Hepatic stellate cell (primary cell): ENCODE measurements around the gene NHS.

Source experiments
- DNase-seq: peaks from one replicate; pipeline ENCODE4 v3.0.0; 2011; ENCODE audit warnings: low spot score

The NHS gene

DNA sequence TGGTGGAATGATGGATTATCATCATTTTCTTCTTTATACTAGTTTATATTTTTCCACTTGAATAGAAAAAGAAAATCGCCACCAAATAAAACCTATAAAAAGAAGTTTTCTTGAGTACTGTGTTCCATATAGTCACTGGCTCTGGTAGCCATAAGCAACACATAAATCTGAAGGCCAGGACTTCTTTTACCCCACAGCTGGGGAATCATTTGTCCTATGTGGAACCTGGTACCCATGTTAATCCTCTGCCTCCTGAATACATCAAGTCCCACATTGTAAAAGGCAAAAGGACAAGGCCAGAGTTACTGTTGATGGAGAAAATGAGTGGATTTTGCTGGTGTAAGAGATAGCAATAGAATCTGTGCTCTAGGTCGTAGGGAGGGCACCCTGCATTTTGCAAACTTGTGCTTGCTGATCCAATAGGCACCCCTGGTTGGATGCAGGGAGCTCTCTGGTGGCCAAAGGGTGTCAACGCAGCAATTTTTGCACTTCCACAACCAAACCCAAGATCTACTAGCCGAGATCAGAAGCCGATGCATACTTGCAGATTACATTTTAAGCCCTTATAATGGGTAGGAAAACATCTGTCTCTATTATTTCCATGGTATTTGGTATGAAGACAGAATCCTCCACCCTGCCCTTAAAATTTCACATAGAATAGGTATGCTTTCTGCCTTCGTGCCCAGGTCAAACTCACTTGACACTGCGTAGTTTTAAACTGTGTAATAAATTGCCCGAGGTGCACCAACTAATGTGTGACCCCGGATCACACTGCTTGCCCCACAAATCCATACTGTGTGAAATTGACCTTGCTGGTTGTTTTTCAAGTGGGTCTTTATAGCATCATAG is 216.1 kb downstream of the NHS start:
- no peak for DNase-seq

DNA sequence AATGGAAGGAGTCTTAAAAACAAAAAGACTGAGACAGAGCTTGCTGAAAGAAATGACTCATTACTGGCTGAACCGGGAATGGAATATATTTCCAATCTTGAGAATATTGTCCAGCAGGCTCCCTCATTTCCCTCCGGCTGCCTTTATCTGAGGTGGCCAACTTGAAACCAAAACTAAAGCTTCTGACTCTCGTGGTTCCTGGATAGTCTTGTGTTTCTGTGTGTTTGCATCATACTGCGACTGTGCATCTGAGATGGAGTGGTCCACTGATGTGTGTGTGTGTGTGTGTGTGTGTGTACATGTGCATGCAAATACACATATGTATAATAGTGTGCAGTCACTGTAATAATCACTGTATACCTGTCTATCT is 216.7 kb downstream of the NHS start:
- DNase-seq = no peak

DNA sequence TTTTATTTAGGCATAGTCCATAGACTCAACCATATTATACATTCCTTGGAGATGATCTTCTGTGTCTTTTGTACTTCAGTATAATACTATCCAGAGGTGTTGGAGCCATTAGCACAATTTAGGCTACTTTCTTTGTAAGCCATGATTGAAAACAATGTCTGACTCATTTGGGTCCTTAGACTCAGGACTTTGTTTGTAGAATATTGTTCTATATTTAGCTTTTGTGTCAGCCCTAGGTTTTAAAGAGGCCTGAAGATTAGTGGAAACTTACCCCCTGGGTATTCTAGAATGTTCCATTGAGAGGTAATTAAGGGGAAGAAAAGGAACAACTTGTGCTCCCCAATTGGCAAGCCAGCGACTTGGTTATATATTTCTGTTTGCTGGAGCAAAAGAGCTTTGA is 217.1 kb downstream of the NHS start:
- no peak for DNase-seq

DNA sequence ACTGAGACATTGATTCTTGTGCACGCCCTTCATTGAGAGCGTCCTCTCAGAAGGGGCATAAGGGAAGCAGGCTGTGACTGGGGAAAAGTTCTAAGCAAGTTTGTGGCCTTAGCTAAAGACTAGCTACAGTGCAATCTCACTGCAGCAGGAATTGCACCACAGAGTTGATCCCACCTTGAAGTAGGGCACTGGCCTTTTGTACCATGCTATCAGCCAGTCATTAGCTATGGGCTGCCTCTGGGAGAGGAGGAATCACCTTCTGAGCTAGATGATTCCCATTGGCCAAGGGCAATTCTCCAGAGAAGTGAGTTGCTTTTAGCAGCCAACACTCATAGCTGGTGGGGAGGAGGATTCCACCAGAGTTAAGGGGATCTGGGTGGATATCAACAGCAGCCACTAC is 219.7 kb downstream of the NHS start:
- DNase-seq = no peak

DNA sequence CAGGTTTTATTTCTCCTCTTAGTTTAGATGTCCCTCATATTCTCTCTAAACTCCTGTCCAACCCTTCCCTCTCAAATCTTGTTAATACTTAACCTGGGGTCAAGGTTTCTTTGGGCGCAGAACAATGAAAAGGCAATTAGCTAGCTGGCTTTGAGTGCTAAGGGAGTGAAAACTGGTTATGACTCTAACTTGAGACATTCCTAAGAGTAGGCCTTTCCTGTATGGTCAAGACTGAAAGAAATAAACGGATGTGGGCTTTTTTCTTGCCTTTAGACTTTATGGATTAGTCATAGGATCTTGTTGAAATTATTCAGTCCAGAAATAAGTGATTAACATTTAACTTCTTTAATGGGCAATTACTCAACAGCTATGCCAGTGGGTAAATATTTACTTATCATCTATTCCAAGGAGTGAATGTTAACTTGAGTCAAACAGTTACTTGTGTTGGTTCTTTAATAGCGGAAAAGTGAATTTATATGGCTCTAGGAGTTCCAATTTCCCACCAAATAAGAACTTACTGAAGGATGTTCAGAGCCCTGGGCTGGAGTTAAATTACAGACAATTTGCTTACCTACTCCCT is 220.5 kb downstream of the NHS start:
- DNase-seq = no peak

DNA sequence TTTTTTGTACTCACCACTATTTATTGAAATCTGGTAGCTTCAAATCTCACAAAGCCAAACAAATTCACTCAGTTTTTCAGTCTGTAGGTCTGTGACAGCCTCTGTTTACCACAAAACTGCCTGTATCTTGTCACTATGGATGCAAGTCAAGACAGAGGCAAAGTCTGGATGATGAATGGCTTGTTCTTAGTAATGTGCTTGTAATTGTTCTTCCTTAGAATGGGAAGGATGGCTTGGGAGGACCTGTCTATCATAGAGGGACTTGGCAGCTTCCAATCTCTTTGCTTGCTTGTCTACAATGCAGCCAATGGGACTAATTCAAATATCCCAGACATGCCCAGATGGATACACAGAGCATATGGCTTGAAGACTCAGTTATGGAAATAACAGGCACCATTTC is 221.1 kb downstream of the NHS start:
- DNase-seq = no peak

DNA sequence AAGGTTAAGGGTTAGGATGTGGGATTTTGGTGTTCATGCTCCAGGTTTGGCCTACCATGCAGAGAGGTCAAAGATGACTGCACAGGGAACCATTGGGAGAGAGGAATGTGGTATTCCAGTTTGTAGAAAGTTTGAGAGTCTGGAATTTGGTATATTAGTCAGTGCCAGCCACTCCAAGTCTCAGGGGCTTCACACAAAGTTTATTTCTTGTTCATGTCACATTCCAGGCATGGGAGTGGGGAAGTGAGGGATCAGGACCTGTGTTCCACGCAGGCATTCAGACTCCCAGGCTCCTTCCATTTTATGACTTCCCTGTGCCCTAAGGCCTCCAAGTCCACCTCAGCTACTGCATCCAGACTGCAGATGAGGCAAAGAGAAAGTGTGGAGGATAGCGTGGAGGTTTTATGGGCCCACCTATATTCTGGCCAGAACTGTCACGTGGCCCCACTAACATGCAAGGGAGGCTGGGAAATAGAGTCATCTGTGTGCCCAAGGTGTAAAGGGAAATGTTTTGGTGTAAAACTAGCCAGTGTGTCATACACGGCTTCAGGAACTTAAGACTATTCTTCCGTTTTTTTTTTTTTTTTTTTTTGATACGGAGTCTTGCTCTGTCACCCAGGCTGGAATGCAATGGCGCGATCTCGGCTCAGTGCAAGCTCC is 221.7 kb downstream of the NHS start:
- DNase-seq = no peak

DNA sequence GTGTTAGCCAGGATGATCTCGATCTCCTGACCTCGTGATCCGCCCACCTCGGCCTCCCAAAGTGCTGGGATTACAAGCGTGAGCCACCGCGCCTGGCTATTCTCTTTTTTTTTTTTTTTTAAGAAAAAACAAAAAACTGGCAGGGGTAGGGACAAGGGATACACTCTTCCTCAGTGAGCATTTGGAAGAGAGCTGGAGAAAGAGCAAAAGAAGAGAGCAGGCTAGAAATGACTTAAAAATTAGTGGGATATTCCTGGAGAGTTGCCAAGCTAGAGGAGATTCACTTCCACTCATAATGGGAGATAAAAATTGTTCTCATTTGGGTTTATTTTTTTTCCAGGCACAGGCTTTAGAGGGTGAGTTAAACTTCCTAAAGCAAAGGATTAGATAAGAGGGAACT is 222.3 kb downstream of the NHS start:
- DNase-seq = no peak

DNA sequence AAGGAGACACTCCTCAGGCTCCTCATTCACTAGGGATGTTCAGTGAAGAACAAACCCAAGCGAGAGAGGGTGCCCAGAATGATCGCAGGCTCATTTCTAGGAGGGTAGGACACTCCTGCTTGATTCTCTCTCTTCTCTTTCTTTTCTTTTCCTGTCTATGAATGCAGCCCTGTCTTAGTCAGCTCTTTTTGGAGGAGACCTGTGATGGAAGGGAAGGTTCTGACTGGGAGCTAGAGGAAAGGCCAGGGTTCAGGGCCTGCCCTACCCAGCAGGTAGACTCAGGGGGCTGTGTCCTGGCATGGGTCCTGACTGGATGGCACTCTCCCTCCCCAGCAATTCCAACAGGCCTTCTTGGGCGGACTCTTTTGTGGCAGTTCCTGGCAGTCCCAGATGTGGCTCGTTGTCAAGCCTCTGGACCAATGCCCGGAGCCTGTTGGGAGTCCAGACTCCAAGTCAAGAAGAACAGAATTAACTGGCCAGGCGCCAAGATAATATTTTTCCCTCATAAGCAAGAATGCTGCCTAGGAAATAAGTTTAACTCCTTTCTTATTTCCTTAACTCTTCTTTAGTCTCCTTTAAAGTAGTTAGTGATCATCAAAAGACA is 222.9 kb downstream of the NHS start:
- DNase-seq = no peak

DNA sequence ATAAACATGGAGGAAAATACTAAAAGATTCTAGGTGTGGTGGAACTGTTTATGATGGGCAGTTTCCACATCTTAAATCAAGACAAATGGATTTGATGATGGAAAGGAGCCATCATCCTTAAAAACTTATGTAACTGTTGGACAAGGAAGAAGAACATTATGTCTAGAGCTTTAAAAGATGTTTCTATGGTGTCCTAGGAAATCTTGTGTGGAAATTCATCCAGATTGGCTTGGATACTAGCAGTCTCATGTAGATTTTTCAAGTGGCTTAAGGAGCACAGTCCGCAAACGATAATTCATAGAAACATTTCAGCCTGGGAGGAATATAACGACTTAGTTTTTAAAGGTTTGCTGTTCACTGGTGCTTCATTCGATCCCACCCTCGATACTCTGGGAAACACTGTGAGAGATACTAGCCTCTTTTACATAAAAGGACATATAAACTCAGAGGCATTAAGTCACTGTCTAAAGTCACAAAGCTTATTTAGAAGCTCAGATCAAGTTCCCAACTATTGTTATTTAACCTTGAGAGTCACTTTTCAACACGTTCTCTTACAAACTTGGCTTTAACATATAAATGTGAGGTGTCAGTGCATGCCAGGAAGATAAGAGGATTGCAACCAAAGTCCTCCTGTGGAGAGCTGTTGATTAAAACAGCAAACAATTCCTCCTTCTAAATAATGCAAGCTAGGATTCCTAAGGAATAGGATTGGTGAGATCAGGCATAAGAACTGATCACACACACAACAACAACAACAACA is 226.6 kb downstream of the NHS start:
- no peak for DNase-seq

DNA sequence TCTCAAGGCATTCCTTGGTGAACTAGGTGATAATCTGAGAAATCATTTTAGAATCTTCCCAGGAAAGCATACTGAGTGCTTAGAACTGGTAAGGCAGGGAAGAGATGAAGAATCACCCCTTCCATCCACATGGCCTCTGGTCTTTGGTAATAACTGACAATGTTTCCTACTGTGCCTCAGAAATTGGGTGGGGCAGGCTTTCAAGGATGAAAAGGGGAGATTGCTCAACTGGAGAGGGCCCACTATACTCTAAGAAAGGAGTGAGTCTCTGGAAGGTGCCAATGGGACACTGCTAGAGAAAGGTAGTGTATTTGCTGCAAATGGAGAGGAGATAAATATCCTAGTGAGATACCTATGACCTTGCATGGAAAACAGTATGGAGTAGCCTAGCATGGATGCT is 227.2 kb downstream of the NHS start:
- no peak for DNase-seq

DNA sequence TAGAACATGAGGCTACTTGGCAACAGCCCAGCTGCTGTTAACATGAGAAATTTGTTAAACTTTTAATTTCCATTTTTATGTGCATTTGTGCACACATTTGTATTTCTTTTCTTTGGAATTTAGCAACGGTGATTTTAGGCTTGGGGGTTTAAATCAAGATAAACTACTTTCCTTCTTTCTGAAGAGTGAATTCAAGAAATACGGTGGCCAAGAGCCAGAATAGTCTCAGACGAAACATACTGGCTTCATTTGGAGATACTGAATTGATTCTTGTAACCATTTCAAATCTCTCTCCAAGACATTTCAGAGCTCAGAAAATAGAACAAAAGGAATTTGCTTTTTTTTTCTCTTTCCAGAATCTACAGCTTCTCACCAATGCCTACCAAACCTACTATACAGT is 228.2 kb downstream of the NHS start:
- no peak for DNase-seq

DNA sequence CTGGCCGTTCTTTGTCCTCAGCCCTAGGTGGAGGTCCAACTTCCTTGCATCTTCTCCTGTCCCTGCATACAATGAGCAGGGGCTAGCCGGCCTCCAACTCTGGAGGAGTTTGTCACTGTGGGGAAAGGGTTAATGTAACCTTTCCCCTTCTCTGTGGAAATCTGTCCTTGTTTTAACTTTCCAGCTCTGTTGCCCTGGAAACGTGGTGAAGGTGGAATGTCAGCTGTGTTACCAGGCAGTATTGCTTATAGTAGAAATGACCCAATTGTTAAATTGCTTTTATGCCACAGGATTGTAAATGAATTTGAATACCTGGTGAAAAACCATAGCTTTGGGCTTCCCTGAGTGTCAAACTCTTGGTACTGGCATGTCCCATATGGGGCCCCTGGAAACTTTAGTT is 230.7 kb downstream of the NHS start:
- DNase-seq = no peak

DNA sequence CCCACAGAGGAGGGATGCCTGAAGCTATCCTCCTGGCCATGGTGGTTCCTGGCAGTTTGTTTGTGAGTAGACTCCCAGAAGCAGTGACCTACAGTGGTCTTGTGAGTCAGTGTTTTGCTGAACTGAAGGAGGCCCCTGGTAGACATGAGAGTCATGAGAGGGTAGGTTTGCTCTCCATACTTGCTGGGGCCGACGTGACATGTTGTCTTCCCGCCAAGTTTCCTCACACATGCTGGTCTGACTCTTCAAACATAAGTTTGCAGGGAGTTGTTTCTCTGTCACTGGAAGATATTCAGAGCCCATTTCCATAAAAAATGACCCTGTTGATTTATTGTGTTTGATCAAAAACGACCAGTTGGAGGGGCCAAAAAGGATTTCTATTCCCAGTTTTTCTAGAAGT is 231.2 kb downstream of the NHS start:
- DNase-seq = no peak

DNA sequence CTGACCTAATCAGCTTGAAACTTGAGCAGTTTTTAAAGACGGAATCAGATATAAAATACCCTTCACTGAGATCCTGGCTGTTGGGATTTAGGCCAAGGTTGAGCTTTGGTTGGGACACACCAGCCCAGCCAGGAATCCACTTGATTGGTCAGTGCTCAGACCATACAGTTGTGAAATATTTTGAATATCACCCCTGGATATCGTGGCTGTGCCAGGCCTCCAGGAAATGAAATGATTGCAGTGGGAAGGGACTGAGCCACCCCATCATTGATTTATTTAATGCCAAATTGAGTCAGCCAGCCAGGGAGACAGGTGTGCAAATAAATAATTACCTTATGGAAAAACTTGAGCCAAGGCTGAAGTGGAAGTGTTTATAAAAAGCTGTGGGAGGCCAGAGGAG is 233.9 kb downstream of the NHS start:
- no peak for DNase-seq

DNA sequence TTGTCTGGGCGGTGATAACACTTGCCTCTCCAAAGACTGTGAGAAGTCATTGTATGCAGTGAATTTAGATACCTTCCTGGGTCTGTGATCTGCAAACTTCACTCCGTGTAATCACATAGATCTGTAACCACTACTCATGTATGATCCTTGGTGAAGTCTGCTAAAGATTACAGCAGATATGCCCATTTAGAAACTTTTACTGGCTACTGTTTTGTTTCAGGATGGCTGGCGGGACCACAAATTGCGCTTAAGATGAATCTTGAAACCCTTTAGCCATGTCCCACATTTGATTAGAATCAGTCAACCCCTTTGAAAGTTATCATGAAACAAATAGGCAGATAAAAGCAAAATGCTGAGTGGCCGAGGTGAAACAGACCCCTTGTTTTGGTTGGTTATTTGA is 235.8 kb downstream of the NHS start:
- no peak for DNase-seq

DNA sequence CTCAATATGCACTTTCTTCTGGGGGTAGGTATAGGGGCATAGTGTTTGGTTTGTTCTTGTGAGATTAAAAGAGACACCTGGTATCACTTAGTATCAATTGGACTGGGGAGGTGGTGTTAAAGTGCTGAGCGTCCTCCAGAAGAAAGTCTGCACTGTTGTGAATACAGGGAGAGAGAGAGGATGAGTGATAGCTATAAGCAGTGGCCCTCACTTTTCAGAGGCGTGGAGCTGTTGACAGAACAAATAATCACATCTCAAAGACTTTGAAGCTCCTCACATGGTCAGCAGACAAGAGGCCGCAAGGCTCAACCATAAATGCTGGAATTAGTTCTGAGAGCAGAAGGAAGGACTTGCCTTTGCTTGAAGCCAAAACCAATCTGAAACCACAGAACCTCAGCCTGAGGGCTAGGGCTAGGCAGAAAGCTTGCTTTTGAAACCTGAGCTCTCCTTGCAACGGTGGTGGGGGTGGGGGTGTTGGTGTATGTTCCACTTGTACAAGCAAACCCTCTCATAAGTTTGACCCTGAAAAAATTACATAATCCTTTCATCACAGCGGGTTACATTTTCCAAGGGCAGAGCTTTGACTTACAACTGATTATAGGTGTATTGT is 239.1 kb downstream of the NHS start:
- DNase-seq = no peak

DNA sequence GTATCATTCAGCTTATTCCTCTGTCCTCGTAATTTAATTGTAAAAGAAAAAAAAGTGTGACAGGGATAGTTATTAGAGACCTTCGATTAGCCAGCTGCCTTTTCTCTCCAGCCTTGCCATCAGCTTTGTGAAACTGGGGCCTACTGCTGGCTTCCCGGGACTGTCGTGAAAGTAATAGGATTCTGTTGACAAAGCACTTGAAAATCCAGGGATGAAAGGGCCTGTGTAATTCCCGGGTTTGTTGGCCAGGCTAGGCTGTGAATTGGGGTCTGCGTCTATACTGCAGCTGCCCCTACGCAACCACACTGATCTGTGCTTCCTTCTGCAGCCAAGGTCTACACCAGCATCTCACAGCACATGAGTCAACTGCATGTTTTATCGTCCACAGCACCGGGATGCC is 241.9 kb downstream of the NHS start:
- no peak for DNase-seq

DNA sequence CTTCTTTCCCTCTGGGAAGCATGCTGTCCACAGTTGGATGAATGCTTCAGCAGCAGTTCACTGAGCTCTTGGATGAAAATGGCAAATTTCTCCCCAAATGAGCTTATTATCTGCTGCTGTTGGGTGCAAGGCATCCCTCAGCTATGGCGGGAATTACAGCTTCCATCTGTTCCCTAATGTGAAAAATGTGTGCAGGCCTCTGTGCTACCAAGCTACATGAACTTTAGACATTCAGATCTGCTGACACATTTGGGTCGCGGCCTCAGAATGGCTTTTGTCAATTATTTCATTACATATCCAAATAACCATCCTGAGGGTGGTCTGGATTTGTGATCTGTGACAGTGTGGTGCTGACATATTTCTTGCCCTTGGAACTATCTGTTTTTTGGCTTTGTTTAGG is 242.8 kb downstream of the NHS start:
- DNase-seq = no peak

DNA sequence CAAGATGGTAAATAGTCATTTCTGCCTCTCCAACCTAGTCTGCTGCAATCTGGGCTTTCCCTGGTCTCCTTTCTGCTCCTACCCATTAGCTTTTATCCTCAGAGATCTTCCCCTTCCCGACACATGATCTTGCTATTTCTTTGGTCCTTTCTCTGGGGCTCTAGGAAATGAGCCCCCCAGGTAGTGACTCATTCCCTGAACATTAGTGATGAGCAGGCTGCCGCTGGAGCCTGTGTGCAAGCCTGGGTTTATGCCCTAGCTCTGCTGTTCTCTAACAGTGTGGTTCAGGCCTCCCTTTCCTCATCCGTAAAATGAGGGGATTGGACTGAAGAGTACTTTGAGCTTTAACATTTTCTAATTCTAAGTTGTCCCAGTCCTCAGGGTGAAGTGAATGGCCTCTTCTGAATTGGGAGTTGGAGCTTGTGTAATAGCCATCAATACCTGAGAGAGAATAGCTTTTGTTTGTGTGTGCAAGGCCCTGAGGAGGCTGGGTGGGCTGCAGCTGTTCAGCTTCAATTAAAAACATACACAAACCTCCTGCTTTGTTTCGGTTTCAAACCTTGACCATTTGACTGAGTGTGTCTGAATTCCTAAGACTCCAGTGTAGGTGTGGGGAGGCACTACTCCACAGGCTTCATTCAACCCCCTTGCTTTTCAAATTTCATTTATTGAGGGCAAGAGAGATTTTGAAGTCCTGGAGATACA is 246.7 kb downstream of the NHS start:
- no peak for DNase-seq

DNA sequence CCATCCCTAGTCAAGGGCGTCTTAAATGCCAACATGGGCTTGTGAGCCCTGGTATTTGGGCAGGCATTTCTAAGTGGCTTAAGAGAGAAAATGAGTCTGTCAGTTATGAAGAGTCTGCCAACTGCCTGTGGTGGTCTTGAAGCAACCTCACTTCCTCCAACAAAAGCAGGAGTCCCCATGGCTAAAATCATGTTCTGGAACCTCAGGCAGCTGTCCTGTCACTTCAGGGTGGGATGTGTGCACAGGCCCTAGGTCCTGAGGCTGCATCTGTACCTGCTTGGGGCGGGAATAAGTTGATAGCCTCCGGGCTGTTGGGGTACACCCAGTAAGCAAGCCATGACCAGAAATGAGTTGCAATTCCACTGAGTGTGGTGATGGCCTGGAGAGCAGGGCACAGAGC is 247.3 kb downstream of the NHS start:
- no peak for DNase-seq
